HG02610 (cell line): ENCODE data around the gene VTN.

Experiments
- ATAC-seq: cut with Tn5 transposase; IDR thresholded peaks from one replicate; pipeline ENCODE4 v1.9.1; 2021; ENCODE audit warnings: mild to moderate bottlenecking, moderate library complexity; ENCODE audit not compliant: unreplicated experiment

Gene VTN

GRCh38 chr17:28370035-28370743 is at the start of gene VTN:
TSS of gene VTN (minus strand) at chr17:28370307. CDS start at chr17:28370203, 104 bp downstream.
- no peak for ATAC-seq

GRCh38 chr17:28416703-28417311 is 46.7 kb upstream of the VTN start:
- peak; percentile 81 for ATAC-seq

GRCh38 chr17:28415886-28416285 is 45.8 kb upstream of the VTN start:
- no peak for ATAC-seq

- ATAC-seq: no peak
These were observed 43.7 kb upstream of the VTN start for GRCh38 chr17:28413804-28414203.

GRCh38 chr17:28412099-28412498 is 42.0 kb upstream of the VTN start:
- ATAC-seq: no peak

GRCh38 chr17:28407974-28408306 is 37.8 kb upstream of the VTN start:
- no peak for ATAC-seq

GRCh38 chr17:28407130-28407973 is 37.2 kb upstream of the VTN start:
- ATAC-seq: no peak

- no peak for ATAC-seq
These were observed 36.3 kb upstream of the VTN start for GRCh38 chr17:28406473-28406814.

- peak; percentile 52 for ATAC-seq
These were observed 35.7 kb upstream of the VTN start, which contains the start of gene SLC46A1 for GRCh38 chr17:28405632-28406472. TSS of gene SLC46A1 (minus strand) at chr17:28406212. CDS start at chr17:28406114, 98 bp downstream.

- ATAC-seq: no peak
These were observed 34.9 kb upstream of the VTN start for GRCh38 chr17:28404812-28405570.

- ATAC-seq: no peak
These were observed 34.3 kb upstream of the VTN start for GRCh38 chr17:28404461-28404811.

GRCh38 chr17:28404007-28404406 is 33.9 kb upstream of the VTN start:
- ATAC-seq: no peak

GRCh38 chr17:28402844-28403243 is 32.7 kb upstream of the VTN start:
- no peak for ATAC-seq

GRCh38 chr17:28402224-28402630 is 32.1 kb upstream of the VTN start:
- ATAC-seq: no peak

GRCh38 chr17:28399808-28400207 is 29.7 kb upstream of the VTN start:
- no peak for ATAC-seq

GRCh38 chr17:28398280-28398981 is 28.3 kb upstream of the VTN start:
- ATAC-seq: no peak

- ATAC-seq: no peak
These were observed 27.7 kb upstream of the VTN start for GRCh38 chr17:28397687-28398279.

- no peak for ATAC-seq
These were observed 27.2 kb upstream of the VTN start for GRCh38 chr17:28397275-28397674.

GRCh38 chr17:28396635-28397239 is 26.6 kb upstream of the VTN start:
- no peak for ATAC-seq
